ENCODE data around the gene KRT6B.

Gene KRT6B

DNA sequence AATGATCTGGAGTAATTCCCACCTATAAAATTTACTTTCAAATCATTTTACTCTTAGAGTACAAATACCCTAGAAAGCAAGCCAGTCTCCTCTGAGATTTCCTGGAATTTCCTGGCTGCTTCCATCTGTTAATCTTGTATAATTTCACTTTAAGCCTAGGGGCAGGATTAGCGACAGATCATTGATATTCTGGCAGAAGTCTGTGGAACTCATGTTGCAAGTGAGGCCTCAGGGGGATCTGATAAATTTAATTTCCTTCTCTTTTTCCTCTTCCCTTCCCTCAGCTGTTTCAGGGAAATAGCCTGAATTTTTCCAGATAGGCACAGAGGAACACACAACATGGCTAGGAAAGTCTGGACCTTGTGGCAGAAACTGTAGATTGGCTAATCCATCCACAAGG, 47.0 kb upstream of the KRT6B start:
- no peak for TF ChIP-seq SPI1 (IDR thresholded peaks at IDR 0.05; ENCODE audit: borderline replicate concordance, low read depth)
- TF ChIP-seq CTCF (IDR thresholded peaks at IDR 0.05; ENCODE audit: insufficient read depth, low read length): no peak
- TF ChIP-seq POLR2AphosphoS5 (IDR thresholded peaks at IDR 0.05; ENCODE audit: low read depth): no peak
- TF ChIP-seq REST (IDR thresholded peaks at IDR 0.05; ENCODE audit: insufficient replicate concordance, low read depth): no peak
- no peak overlapping the region for H3K4me3 ChIP-seq (replicated peaks; ENCODE audit: insufficient read depth, low read length)
- H3K27ac ChIP-seq (replicated peaks): no peak overlapping the region
- peaks cover 5% of the 10 kb centered on the region for H3K27me3 ChIP-seq (ENCODE audit: insufficient read depth, poor library complexity, severe bottlenecking)
- no peak for DNase-seq (ENCODE audit: low read depth in 1 of 2, low spot score in 1 of 2)

- no peak for TF ChIP-seq CTCF (IDR thresholded peaks at IDR 0.05; ENCODE audit: insufficient read depth, low read length)
- no peak for TF ChIP-seq GABPA (IDR thresholded peaks at IDR 0.05; ENCODE audit: low read depth)
- no peak for TF ChIP-seq REST (IDR thresholded peaks at IDR 0.05; ENCODE audit: insufficient replicate concordance, low read depth)
- no peak for TF ChIP-seq POLR2AphosphoS5 (IDR thresholded peaks at IDR 0.05; ENCODE audit: low read depth)
- no peak for TF ChIP-seq SPI1 (IDR thresholded peaks at IDR 0.05; ENCODE audit: borderline replicate concordance, low read depth)
- Histone ChIP-seq H3K27me3 (ENCODE audit: insufficient read depth, poor library complexity, severe bottlenecking) (peaks cover 5% of the 10 kb centered on the region), H3K27ac (replicated peaks) (no peak overlapping the region), H3K4me3 (replicated peaks; ENCODE audit: insufficient read depth, low read length) (no peak overlapping the region)
- no peak for DNase-seq (ENCODE audit: low read depth in 1 of 2, low spot score in 1 of 2)
These were observed 46.0 kb upstream of the KRT6B start for GRCh38 chr12:52497975-52498374.

GRCh38 chr12:52496590-52497071, 44.7 kb upstream of the KRT6B start:
- Histone ChIP-seq H3K27me3 (ENCODE audit: insufficient read depth, poor library complexity, severe bottlenecking) (peaks cover 3% of the 10 kb centered on the region), H3K27ac (replicated peaks) (no peak overlapping the region), H3K4me3 (replicated peaks; ENCODE audit: insufficient read depth, low read length) (no peak overlapping the region)
- no peak for TF ChIP-seq CTCF (IDR thresholded peaks at IDR 0.05; ENCODE audit: insufficient read depth, low read length)
- no peak for DNase-seq (ENCODE audit: low read depth in 1 of 2, low spot score in 1 of 2)

DNA sequence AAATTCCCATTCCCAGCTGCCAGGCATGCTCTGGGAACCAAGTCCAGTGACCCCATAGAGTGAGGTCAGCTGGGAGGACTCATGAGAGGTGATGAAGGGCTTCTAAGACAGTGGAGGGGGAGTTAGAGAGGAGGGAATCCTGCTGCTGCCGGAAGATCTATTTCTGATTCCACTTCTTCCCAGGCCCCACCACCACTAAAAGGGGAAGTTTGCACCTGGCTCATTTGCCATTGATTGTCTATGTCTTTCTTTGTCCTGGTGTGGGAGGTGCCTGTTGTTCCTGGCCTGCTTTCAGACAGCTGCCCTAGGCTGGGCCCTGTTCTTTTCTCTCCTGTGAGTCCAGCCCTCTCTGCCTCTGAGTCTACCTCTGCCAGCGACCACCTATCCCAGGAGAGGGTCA, 44.1 kb upstream of the KRT6B start:
- no peak for DNase-seq (ENCODE audit: low read depth in 1 of 2, low spot score in 1 of 2)
- no peak overlapping the region for H3K4me3 ChIP-seq (replicated peaks; ENCODE audit: insufficient read depth, low read length)
- H3K27ac ChIP-seq (replicated peaks): no peak overlapping the region
- TF ChIP-seq GABPA (IDR thresholded peaks at IDR 0.05; ENCODE audit: low read depth) (no peak), REST (IDR thresholded peaks at IDR 0.05; ENCODE audit: insufficient replicate concordance, low read depth) (no peak), POLR2AphosphoS5 (IDR thresholded peaks at IDR 0.05; ENCODE audit: low read depth) (no peak), CTCF (IDR thresholded peaks at IDR 0.05; ENCODE audit: insufficient read depth, low read length) (no peak), SPI1 (IDR thresholded peaks at IDR 0.05; ENCODE audit: borderline replicate concordance, low read depth) (no peak)
- peaks cover 3% of the 10 kb centered on the region for H3K27me3 ChIP-seq (ENCODE audit: insufficient read depth, poor library complexity, severe bottlenecking)

All from HL-60 (cell line).